HG03066 (cell line): ENCODE measurements around the gene CSAG3.
"Not testable (repeated sequence)": the region's sequence is repeated elsewhere in the genome, so short reads cannot be mapped to it uniquely, and the experiment has no call there.

Experiments used
- ATAC-seq: cut with Tn5 transposase; IDR thresholded peaks from one replicate; pipeline ENCODE4 v1.9.1; 2021; ENCODE audit warnings: low read depth; ENCODE audit not compliant: unreplicated experiment

The CSAG3 gene

GRCh38 chrX:152758918-152759317, at the start of gene CSAG3:
TSS of gene CSAG3 (plus strand) at chrX:152759218.
- ATAC-seq = not testable (repeated sequence)

- ATAC-seq = not testable (repeated sequence)
Observed at GRCh38 chrX:152713195-152713594, 45.8 kb upstream of the CSAG3 start.

GRCh38 chrX:152713815-152714787, 44.9 kb upstream of the CSAG3 start, which contains the start of gene MAGEA2B:
TSS of gene MAGEA2B (plus strand) at chrX:152714628. CDS start at chrX:152717107, 2,479 bp downstream.
- ATAC-seq = not testable (repeated sequence)

GRCh38 chrX:152725409-152725808, 33.6 kb upstream of the CSAG3 start:
- no peak for ATAC-seq

GRCh38 chrX:152733261-152733975, 25.6 kb upstream of the CSAG3 start, which contains the start of the genes CSAG1 and MAGEA12:
TSS of gene CSAG1 (minus strand) at chrX:152733721. CDS start at chrX:152732460, 1,261 bp downstream.
TSS of gene MAGEA12 (plus strand) at chrX:152733757. CDS start at chrX:152736162, 2,405 bp downstream.
- ATAC-seq = no peak

GRCh38 chrX:152734143-152734858, 24.7 kb upstream of the CSAG3 start:
- not testable (repeated sequence) for ATAC-seq

- ATAC-seq = no peak
Observed at GRCh38 chrX:152735101-152735500, 23.9 kb upstream of the CSAG3 start.

GRCh38 chrX:152735860-152736511, 23.0 kb upstream of the CSAG3 start:
- ATAC-seq = no peak

GRCh38 chrX:152736528-152736927, 22.5 kb upstream of the CSAG3 start:
- not testable (repeated sequence) for ATAC-seq

GRCh38 chrX:152738560-152738959, 20.5 kb upstream of the CSAG3 start:
- no peak for ATAC-seq

- ATAC-seq = not testable (repeated sequence)
Observed at GRCh38 chrX:152753686-152754650, 5.0 kb upstream of the CSAG3 start, which contains the start of gene MAGEA2. TSS of gene MAGEA2 (minus strand) at chrX:152753842. CDS start at chrX:152751363, 2,479 bp downstream.

- not testable (repeated sequence) for ATAC-seq
Observed at GRCh38 chrX:152754871-152755270, 4.1 kb upstream of the CSAG3 start.

GRCh38 chrX:152759544-152759943, 526 bp downstream of the CSAG3 start:
- ATAC-seq = not testable (repeated sequence)

- not testable (repeated sequence) for ATAC-seq
Observed at GRCh38 chrX:152761582-152761981, 2.6 kb downstream of the CSAG3 start.

GRCh38 chrX:152766562-152766961, 7.5 kb downstream of the CSAG3 start:
- not testable (repeated sequence) for ATAC-seq

GRCh38 chrX:152769549-152770289, 10.7 kb downstream of the CSAG3 start, which contains the start of gene MAGEA6:
TSS of gene MAGEA6 (minus strand) at chrX:152769689. CDS start at chrX:152767650, 2,039 bp downstream.
- ATAC-seq = not testable (repeated sequence)

GRCh38 chrX:152787062-152787461, 28.0 kb downstream of the CSAG3 start:
- peak; percentile 80 for ATAC-seq

- ATAC-seq = no peak
Observed at GRCh38 chrX:152798945-152799344, 39.9 kb downstream of the CSAG3 start.
